Stimulated activated CD4-positive, alpha-beta T cell treated with anti-CD3 and anti-CD28 coated beads, Interleukin-1b, Interleukin-23, amount 100 ng/mL, for 4 hours (primary cell): ENCODE data around the gene CSTPP1.
"Not testable (repeated sequence)": the region's sequence is repeated elsewhere in the genome, so short reads cannot be mapped to it uniquely, and the experiment has no call there.

Source experiments
- DNase-seq, 2 donors: peaks; one replicate each; pipeline ENCODE4 v3.0.0-alpha.2; 2020; ENCODE audit warnings: low read depth in 2 of 2

CSTPP1 gene

GRCh38 chr11:46989810-46990487 is 53.4 kb downstream of the CSTPP1 start:
- DNase-seq: not testable (repeated sequence)

- DNase-seq: no peak
These were observed 54.8 kb downstream of the CSTPP1 start for GRCh38 chr11:46991391-46991790.

DNA sequence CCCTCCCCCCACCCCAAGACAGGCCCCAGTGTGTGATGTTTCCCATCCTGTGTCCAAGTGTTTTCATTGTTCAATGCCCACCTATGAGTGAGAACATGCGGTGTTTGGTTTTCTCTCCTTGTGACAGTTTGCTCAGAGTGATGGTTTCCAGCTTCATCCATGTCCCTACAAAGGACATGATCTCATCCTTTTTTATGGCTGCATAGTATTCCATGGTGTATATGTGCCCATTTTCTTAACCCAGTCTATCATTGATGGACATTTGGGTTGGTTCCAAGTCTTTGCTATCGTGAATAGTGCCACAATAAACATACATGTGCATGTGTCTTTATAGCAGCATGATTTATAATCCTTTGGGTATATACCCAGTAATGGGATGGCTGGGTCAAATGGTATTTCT is 55.8 kb downstream of the CSTPP1 start:
- not testable (repeated sequence) for DNase-seq

GRCh38 chr11:46997796-46998195 is 61.2 kb downstream of the CSTPP1 start:
- DNase-seq: not testable (repeated sequence)

- DNase-seq: no peak
These were observed 62.7 kb downstream of the CSTPP1 start for GRCh38 chr11:46999217-46999616.

GRCh38 chr11:47000033-47000432 is 63.5 kb downstream of the CSTPP1 start:
- no peak for DNase-seq

DNA sequence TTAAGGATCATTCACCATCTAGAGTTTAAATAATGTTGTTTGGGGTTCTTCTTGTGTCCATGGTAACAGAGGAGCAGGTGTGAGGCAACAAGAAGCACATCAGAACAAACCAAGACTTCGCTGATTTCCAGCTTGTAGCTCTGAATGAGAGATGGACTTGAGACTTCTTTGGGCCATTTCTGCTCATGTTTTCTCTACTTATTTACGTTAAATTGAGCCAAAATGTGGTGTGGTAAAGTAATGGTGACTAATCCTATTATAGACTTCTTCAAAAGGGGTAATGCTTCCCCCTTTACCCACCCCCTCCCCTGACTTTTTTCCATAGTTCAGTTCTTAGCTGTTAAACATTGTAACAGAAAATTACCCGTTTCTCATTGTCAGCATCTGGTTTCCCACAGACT is 65.2 kb downstream of the CSTPP1 start:
- no peak for DNase-seq

- no peak for DNase-seq
These were observed 65.8 kb downstream of the CSTPP1 start for GRCh38 chr11:47002390-47002789.

GRCh38 chr11:47003180-47003877 is 66.8 kb downstream of the CSTPP1 start:
- DNase-seq: no peak

- no peak for DNase-seq
These were observed 68.1 kb downstream of the CSTPP1 start for GRCh38 chr11:47004595-47005033.

GRCh38 chr11:47005441-47005840 is 68.9 kb downstream of the CSTPP1 start:
- DNase-seq: no peak

GRCh38 chr11:47007579-47007978 is 71.0 kb downstream of the CSTPP1 start:
- DNase-seq: no peak

DNA sequence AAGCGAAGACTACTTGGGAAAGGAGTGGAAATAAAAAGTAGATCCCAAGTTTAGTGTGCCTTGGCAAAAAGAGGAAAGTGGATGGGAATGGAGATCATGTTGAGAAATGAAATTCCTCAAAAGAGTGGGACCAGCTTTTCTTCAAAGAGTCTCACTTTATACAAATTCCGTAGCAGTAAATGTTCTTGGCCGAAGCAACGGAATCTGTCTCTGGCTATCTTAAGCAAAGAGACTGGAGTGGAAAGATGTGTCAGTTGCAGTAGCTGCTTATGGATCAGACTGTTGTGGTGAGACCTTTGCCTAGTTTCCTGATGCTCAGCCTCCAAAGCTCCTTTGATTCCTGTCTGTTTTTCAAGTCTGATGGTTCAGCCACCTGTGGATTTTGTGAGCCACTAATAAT is 73.6 kb downstream of the CSTPP1 start:
- no peak for DNase-seq

- DNase-seq: no peak
These were observed 77.5 kb downstream of the CSTPP1 start for GRCh38 chr11:47014097-47014496.

DNA sequence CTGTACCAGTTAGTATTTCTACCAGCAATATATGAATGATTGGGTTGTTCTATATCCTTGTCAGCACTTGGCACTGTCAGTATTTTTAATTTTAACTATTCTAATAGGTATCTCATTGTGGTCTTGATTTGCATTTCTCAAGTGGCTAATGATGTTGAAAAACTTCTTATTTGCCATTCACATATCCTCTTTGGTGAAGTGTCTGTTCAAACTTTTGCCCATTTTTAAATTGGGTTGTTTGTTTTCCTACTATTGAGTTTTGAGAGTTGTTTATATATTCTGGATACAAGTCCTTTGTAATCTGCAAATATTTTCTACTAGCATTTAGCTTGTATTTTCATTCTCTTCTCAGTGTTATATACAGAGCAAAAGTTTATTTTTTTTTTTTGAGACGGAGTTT is 82.1 kb downstream of the CSTPP1 start:
- DNase-seq: no peak

DNA sequence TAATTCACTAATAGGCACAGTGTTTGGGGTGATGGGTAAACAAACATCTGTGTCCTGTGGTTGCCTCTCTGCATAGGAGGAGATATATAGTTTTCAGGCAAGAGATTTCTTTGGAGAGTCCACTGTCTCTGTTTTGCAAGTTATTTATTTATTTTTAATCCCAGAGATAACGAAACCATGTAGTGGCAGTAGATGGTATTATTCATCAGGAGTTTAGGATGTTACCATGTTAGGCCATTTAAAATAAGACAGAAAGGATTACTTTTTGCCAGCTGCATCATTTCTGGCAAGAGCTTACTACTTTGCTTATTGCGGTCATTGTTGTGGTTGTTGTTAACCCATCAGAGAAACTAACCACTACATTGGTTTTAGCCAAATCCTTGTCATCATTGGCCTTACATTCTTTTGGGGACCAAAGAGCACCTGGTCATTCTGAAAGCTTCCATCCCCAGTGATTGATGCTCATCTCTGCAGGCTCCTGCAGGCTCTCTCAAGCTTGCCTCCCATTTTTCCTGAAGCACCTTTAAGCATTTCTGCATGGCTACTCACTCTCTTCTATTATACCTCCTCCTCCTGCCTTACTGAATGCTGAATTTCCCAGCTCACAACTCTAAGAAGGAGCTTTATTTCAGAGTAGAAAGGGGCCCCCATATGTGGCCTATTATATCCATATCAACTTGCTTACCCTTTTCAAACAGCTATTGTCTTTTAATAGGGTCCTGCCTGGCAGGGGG is 84.4 kb downstream of the CSTPP1 start:
- no peak for DNase-seq

DNA sequence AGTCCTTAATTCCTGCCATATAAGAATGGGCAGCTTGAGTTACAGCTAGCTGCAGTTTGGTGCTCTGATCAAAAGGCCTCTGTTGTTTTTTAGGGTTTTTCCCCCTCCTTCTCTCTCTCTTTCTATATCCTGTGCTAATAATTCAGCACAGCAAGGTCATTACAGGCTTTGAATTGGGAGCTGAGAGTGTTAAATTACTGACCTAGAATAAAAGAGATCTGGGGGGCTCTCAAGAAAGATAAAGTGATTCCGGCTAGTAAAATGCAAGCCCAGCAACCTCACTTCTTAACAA is 84.9 kb downstream of the CSTPP1 start:
- DNase-seq: no peak

- DNase-seq: no peak
These were observed 85.4 kb downstream of the CSTPP1 start for GRCh38 chr11:47021965-47022364.

DNA sequence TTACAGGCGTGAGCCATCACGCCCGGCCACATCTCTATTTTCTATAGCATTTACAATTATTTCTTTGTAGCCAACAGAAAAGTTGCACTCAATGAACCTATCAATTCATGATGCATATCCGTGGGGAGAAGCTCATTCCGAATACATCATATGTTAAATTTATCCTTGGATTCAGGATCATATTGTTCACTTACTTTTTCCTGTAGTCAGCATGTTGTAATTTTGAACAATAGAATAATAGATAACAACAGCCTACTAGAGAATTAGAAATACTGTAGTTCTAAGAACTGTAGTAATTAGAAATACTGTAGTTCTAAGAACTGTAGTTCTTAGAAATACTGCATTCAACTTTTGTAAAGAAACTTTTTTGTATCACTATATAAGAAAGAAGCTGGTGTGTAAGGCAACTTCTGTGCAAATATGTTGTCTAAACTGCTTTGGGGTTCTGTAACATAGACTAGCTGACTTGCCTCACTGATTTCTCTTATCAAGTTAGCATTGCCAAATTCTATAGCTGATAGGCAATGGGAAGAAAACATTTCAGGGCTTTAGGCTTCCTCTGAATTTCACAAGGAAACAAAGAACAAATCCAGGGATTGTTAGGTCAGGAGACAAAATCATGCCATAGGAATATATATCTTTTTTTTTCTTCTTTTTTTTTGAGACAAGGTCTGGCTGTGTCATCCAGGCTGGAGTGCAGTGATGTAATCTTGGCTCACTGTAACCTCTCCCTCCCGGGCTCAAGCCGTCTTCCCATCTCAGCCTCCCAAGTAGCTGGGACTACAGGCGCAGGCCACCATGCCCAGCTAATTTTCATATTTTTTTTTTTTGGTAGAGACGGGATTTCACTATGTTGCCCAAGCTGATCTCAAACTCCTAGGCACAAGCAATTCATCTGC is 91.9 kb downstream of the CSTPP1 start:
- DNase-seq: no peak

DNA sequence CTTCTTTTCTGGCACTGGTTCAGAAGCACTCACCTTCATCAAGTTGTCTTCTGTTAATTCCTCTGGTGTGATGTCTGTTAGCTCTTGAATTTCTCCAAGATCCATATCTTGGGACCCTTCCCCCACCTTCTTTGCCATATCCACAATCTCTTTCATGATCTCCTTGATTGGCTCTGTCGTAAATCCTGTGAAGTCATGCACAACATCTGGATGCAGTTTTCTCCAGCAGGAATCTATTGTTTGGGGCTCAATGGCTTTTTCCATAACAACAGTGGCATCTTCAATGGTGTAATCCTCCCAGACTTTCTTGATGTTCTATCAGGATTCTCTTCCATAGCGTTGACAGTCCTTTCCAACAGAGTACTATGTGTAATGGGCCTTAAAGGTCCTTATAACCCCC is 96.9 kb downstream of the CSTPP1 start:
- no peak for DNase-seq

- DNase-seq: no peak
These were observed 97.5 kb downstream of the CSTPP1 start for GRCh38 chr11:47034091-47034490.

DNA sequence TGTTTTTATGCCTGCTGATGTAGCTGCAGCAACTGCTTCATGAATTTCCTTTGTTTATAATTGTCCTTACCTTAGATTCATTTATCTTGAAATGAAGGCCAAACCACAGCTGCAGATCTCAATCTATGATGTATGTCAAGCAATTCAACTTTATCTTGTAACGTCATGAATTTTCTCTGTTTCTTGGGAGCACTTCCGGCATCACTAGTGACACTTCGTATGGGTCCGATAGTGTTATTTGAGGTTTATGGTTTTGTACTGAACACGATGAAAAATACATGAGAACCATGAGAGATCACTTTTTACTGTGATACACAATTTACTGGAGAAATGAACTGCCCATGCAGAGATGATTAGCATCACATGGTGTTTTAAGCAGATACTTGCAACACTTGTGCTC is 98.5 kb downstream of the CSTPP1 start:
- no peak for DNase-seq
